ENCODE measurements around the gene SIL1.
"Not testable (repeated sequence)": the region's sequence is repeated elsewhere in the genome, so short reads cannot be mapped to it uniquely, and the experiment has no call there.

GRCh38 chr5:139174382-139174781 lies 23.8 kb downstream of the SIL1 start:
- TF ChIP-seq EZH2 (IDR thresholded peaks at IDR 0.05; ENCODE audit: borderline replicate concordance, low read depth, low read length, severe bottlenecking); JUN (IDR thresholded peaks at IDR 0.05; ENCODE audit: borderline replicate concordance, insufficient read depth, insufficient read length, low read depth); MYC (IDR thresholded peaks at IDR 0.05; ENCODE audit: low read depth, low read length); POLR2A (IDR thresholded peaks at IDR 0.05; ENCODE audit: low read depth, low read length); POLR2AphosphoS5 (IDR thresholded peaks at IDR 0.05; ENCODE audit: insufficient read depth, low read depth, low read length); GATA2 (IDR thresholded peaks at IDR 0.05; ENCODE audit: insufficient read depth, insufficient read length, low read depth, low read length); FOS (IDR thresholded peaks at IDR 0.05; ENCODE audit: borderline replicate concordance, insufficient read depth, low read length): not testable (repeated sequence)
- TF ChIP-seq, protein P1, sequence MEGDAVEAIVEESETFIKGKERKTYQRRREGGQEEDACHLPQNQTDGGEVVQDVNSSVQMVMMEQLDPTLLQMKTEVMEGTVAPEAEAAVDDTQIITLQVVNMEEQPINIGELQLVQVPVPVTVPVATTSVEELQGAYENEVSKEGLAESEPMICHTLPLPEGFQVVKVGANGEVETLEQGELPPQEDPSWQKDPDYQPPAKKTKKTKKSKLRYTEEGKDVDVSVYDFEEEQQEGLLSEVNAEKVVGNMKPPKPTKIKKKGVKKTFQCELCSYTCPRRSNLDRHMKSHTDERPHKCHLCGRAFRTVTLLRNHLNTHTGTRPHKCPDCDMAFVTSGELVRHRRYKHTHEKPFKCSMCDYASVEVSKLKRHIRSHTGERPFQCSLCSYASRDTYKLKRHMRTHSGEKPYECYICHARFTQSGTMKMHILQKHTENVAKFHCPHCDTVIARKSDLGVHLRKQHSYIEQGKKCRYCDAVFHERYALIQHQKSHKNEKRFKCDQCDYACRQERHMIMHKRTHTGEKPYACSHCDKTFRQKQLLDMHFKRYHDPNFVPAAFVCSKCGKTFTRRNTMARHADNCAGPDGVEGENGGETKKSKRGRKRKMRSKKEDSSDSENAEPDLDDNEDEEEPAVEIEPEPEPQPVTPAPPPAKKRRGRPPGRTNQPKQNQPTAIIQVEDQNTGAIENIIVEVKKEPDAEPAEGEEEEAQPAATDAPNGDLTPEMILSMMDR (IDR thresholded peaks at IDR 0.05; ENCODE audit: extremely low read depth in 1 of 2, insufficient read depth in 1 of 2, low read depth in 1 of 2, low read length in 2 of 2): not testable (repeated sequence)
- TF ChIP-seq, protein P2, sequence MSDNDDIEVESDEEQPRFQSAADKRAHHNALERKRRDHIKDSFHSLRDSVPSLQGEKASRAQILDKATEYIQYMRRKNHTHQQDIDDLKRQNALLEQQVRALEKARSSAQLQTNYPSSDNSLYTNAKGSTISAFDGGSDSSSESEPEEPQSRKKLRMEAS (IDR thresholded peaks at IDR 0.05; ENCODE audit: insufficient read depth, insufficient read length): not testable (repeated sequence)
